ENCODE measurements around the gene SRRM4.
A peak's percentile ranks its signal among the peaks of the same experiment; 100 is the strongest.

Gene SRRM4

GRCh38 chr12:119157978-119158377, 176.6 kb downstream of the SRRM4 start:
- Histone ChIP-seq H3K9me3 (ENCODE audit: control insufficient read depth, low read length) (no peaks in the 10 kb centered on the region), H3K4me2 (ENCODE audit: low read length) (no peak overlapping the region), H2AFZ (no peak overlapping the region), H3K27me3 (ENCODE audit: control insufficient read depth, insufficient read depth, low read length) (no peaks in the 10 kb centered on the region), H3K79me2 (no peaks in the 10 kb centered on the region), H3K36me3 (ENCODE audit: control insufficient read depth, insufficient read depth, low read length) (no peaks in the 10 kb centered on the region), H3K4me1 (no peaks in the 10 kb centered on the region), H3K9ac (no peak overlapping the region), H3K27ac (no peak overlapping the region), H3K4me3 (ENCODE audit: low read depth, low read length) (no peak overlapping the region)
- TF ChIP-seq CTCF (IDR thresholded peaks at IDR 0.05), result no peak

- Histone ChIP-seq H3K9ac (no peak overlapping the region), H3K27ac (no peak overlapping the region)
Observed at GRCh38 chr12:119158402-119158801, 177.1 kb downstream of the SRRM4 start.

GRCh38 chr12:119159844-119160243, 178.5 kb downstream of the SRRM4 start:
- Histone ChIP-seq H3K27me3 (ENCODE audit: control insufficient read depth, insufficient read depth, low read length) (no peaks in the 10 kb centered on the region), H3K79me2 (no peaks in the 10 kb centered on the region), H3K27ac (no peak overlapping the region), H2AFZ (no peak overlapping the region), H3K4me1 (no peaks in the 10 kb centered on the region), H3K9me3 (ENCODE audit: control insufficient read depth, low read length) (no peaks in the 10 kb centered on the region), H3K36me3 (ENCODE audit: control insufficient read depth, insufficient read depth, low read length) (no peaks in the 10 kb centered on the region), H3K9ac (no peak overlapping the region), H3K4me2 (ENCODE audit: low read length) (no peak overlapping the region), H3K4me3 (ENCODE audit: low read depth, low read length) (no peak overlapping the region)
- TF ChIP-seq CTCF (IDR thresholded peaks at IDR 0.05), result no peak

More at GRCh38 chr12:119158402-119158801, 177.1 kb downstream of the SRRM4 start:
- Histone ChIP-seq H3K9me3 (ENCODE audit: control insufficient read depth, low read length) (no peaks in the 10 kb centered on the region), H3K4me3 (ENCODE audit: low read depth, low read length) (no peak overlapping the region), H3K27me3 (ENCODE audit: control insufficient read depth, insufficient read depth, low read length) (no peaks in the 10 kb centered on the region), H2AFZ (no peak overlapping the region), H3K4me1 (no peaks in the 10 kb centered on the region), H3K4me2 (ENCODE audit: low read length) (no peak overlapping the region), H3K36me3 (ENCODE audit: control insufficient read depth, insufficient read depth, low read length) (no peaks in the 10 kb centered on the region), H3K79me2 (no peaks in the 10 kb centered on the region)
- no peak for TF ChIP-seq CTCF (IDR thresholded peaks at IDR 0.05)

- no peaks in the 10 kb centered on the region for H3K27me3 ChIP-seq (ENCODE audit: control insufficient read depth, insufficient read depth, low read length)
- no peaks in the 10 kb centered on the region for H3K36me3 ChIP-seq (ENCODE audit: control insufficient read depth, insufficient read depth, low read length)
- no peaks in the 10 kb centered on the region for H3K79me2 ChIP-seq
- H3K4me3 ChIP-seq (ENCODE audit: low read depth, low read length), result no peak overlapping the region
- no peaks in the 10 kb centered on the region for H3K9me3 ChIP-seq (ENCODE audit: control insufficient read depth, low read length)
- H2AFZ ChIP-seq, result no peak overlapping the region
- H3K9ac ChIP-seq, result no peak overlapping the region
- TF ChIP-seq CTCF (IDR thresholded peaks at IDR 0.05), result no peak
- no peak overlapping the region for H3K27ac ChIP-seq
- no peak overlapping the region for H3K4me2 ChIP-seq (ENCODE audit: low read length)
- no peaks in the 10 kb centered on the region for H3K4me1 ChIP-seq
Observed at GRCh38 chr12:119167902-119168301, 186.6 kb downstream of the SRRM4 start.

GRCh38 chr12:119168721-119169120, 187.4 kb downstream of the SRRM4 start:
- TF ChIP-seq CTCF (IDR thresholded peaks at IDR 0.05), result no peak
- H3K79me2 ChIP-seq, result no peaks in the 10 kb centered on the region

More at GRCh38 chr12:119168721-119169120, 187.4 kb downstream of the SRRM4 start:
- H3K4me2 ChIP-seq (ENCODE audit: low read length), result no peak overlapping the region
- no peaks in the 10 kb centered on the region for H3K36me3 ChIP-seq (ENCODE audit: control insufficient read depth, insufficient read depth, low read length)
- peak overlapping the region; percentile 68 for H2AFZ ChIP-seq
- H3K27ac ChIP-seq, result no peak overlapping the region
- H3K9me3 ChIP-seq (ENCODE audit: control insufficient read depth, low read length), result no peaks in the 10 kb centered on the region
- no peaks in the 10 kb centered on the region for H3K4me1 ChIP-seq
- no peaks in the 10 kb centered on the region for H3K27me3 ChIP-seq (ENCODE audit: control insufficient read depth, insufficient read depth, low read length)
- no peak overlapping the region for H3K4me3 ChIP-seq (ENCODE audit: low read depth, low read length)
- no peak overlapping the region for H3K9ac ChIP-seq

Data from parathyroid adenoma (tissue), 2 donors.